Spleen (tissue), 11 donors: ENCODE data around the gene PNCK. TPM values are rescaled to one million over a fixed set of nuclear protein-coding genes. Genes with fewer than 3 reads are reported as not detected.

Experiments
- DNase-seq: peaks from one replicate; pipeline ENCODE4 v3.0.0-alpha.2; 2020
- H3K27ac ChIP-seq, 8 donors: fragments of 200-600 bp; sonication (generic) in 7 of 8; 1 replicate in 4 of 8; 2 replicates in 4 of 8; pipeline versions ENCODE4 v1.5.0 to v1.8.0; 2016 to 2021; ENCODE audit warnings: inconsistent platforms in 4 of 8, mild to moderate bottlenecking in 4 of 8, moderate library complexity in 1 of 8
- H3K27me3 ChIP-seq, 7 donors: fragments of 200-600 bp; sonication (generic) in 6 of 7; replicated peaks in 1 of 7; 1 replicate in 4 of 7; 2 replicates in 3 of 7; pipeline versions ENCODE4 v1.5.0 to v1.8.0; 2016 to 2021; ENCODE audit warnings: inconsistent platforms in 3 of 7, mild to moderate bottlenecking in 1 of 7
- H3K36me3 ChIP-seq, 6 donors: fragments of 200-600 bp; sonication (generic) in 5 of 6; 1 replicate in 4 of 6; 2 replicates in 2 of 6; pipeline versions ENCODE4 v1.5.0 to v1.8.0; 2016 to 2021; ENCODE audit warnings: inconsistent platforms in 2 of 6
- H3K4me1 ChIP-seq, 6 donors: fragments of 200-600 bp; sonication (generic) in 5 of 6; 1 replicate in 3 of 6; 2 replicates in 3 of 6; pipeline versions ENCODE4 v1.5.0 to v1.8.0; 2016 to 2021; ENCODE audit warnings: inconsistent platforms in 3 of 6
- H3K4me3 ChIP-seq, 8 donors: fragments of 200-600 bp; sonication (generic) in 7 of 8; 1 replicate in 4 of 8; 2 replicates in 4 of 8; pipeline versions ENCODE4 v1.5.0 to v1.8.0; 2016 to 2021; ENCODE audit warnings: inconsistent platforms in 4 of 8, mild to moderate bottlenecking in 4 of 8, moderate library complexity in 2 of 8
- H3K9me3 ChIP-seq, 8 donors: fragments of 200-600 bp; sonication (generic) in 7 of 8; 1 replicate in 4 of 8; 2 replicates in 4 of 8; pipeline versions ENCODE4 v1.5.0 to v1.8.0; 2016 to 2021; ENCODE audit warnings: inconsistent platforms in 4 of 8
- CTCF ChIP-seq, 11 experiments: fragments of 200-600 bp in 7 of 11; fragments of 450-650 bp in 4 of 11; sonication (generic) in 4 of 11; IDR thresholded peaks in 8 of 11; conservative IDR thresholded peaks in 3 of 11; 1 replicate in 7 of 11; 2 replicates in 4 of 11; pipeline versions ENCODE4 v1.4.0 to v1.8.0; 2016 to 2021; ENCODE audit warnings: antibody characterized with exemption in 11 of 11, inconsistent platforms in 4 of 11, mild to moderate bottlenecking in 1 of 11
- POLR2A ChIP-seq, 3 donors: fragments of 450-650 bp; IDR thresholded peaks; one replicate each; pipeline ENCODE4 v1.5.1; 2017; ENCODE audit warnings: antibody characterized with exemption in 3 of 3, mild to moderate bottlenecking in 1 of 3
- POLR2AphosphoS5 ChIP-seq, 3 donors: sonication (generic); formaldehyde crosslinking; IDR thresholded peaks; one replicate each; pipeline ENCODE4 v1.5.1; 2017; ENCODE audit warnings: antibody characterized with exemption in 3 of 3
- WGBS, 5 donors: extraction: QIAGEN DNeasy Blood & Tissue Kit in 3 of 5; methylation state at CpG; one replicate each; pipeline versions ENCODE4 v1.1.5 to v1.1.7; 2013 to 2018; 5-methylcytosine and 5-hydroxymethylcytosine counted together
- intact Hi-C: fragments of 100-400 bp; cut with DNase I; formaldehyde crosslinking; loops from one replicate; pipeline ENCODE4 v1.15.0; 2023; ENCODE audit warnings: low total_unique reads
- polyA plus RNA-seq, 3 donors: library from polyadenylated mRNA; stranded (reverse); fragments of 200-250 nt; gene quantifications; one replicate each; pipeline ENCODE4 v1.2.1, GENCODE V29; 2013
- total RNA-seq, 7 donors: library from RNA; depleted of rRNA in 3 of 7; stranded (reverse); fragments of >200 nt in 3 of 7; fragmentation: NEBNext Ultra II Directional in 4 of 7; extraction: Animal tissue kit (Norgen Biotek cat#: 25700) in 4 of 7; gene quantifications; one replicate each; pipeline versions ENCODE4 v1.1.0 to v1.2.1, GENCODE V29; 2016 to 2021
- donor health status: healthy with polysubstance abuse.
- donor health status: DM: no; HTN: no; CAD: no; lungs with moderate emphysema.
- donor health status: DM: no; HTN: no; CAD: no.
- donor health status: Bipolar disorder and iron deficiency.
- donor health status: healthy.
- donor health status: DM: no; HTN: no; CAD: no.
- donor health status: DM: yes; HTN: yes; CAD: no.

The PNCK gene
- total and polyA plus RNA-seq, 10 donors: 0.18 to 1.2 (median 0.54) TPM; not detected in 4

- peaks cover 0 to 6% (median 0%) of the 10 kb centered on the region in 7 donors for H3K27me3 ChIP-seq
- no peak for DNase-seq
- no peak overlapping the region for H3K4me3 ChIP-seq
- H3K4me1 ChIP-seq: peaks cover 0 to 6% (median 0%) of the 10 kb centered on the region in 6 donors
- H3K27ac ChIP-seq: no peak overlapping the region
- peak in 1 of 3 donors; percentile 30 for TF ChIP-seq POLR2AphosphoS5 (IDR thresholded peaks at IDR 0.05)
- TF ChIP-seq CTCF (IDR thresholded peaks at IDR 0.05 in 8 of 11, conservative IDR thresholded peaks at IDR 0.05 in 3 of 11): no peak
- 82 to 96% (median 89%) methylated on average over 2 to 18 of the region's 18 CpGs for WGBS, 5 donors
- H3K9me3 ChIP-seq: no peaks in the 10 kb centered on the region
- intact Hi-C loops: no loop called here
- peaks cover 0 to 89% (median 26%) of the 10 kb centered on the region in 6 donors for H3K36me3 ChIP-seq
These were observed 30.5 kb upstream of the PNCK start for GRCh38 chrX:153704021-153704526.

- DNase-seq: no peak
- Histone ChIP-seq H3K9me3 (no peaks in the 10 kb centered on the region), H3K36me3 (peaks cover 0 to 91% (median 26%) of the 10 kb centered on the region in 6 donors), H3K4me1 (peaks cover 0 to 6% (median 0%) of the 10 kb centered on the region in 6 donors), H3K4me3 (no peak overlapping the region), H3K27ac (no peak overlapping the region), H3K27me3 (no peaks in the 10 kb centered on the region)
- WGBS, 5 donors: 70 to 92% (median 83%) methylated on average over 8 to 16 of the region's 16 CpGs; no CpG with 5 or more reads in 1 of the 5 donors
- TF ChIP-seq CTCF (IDR thresholded peaks at IDR 0.05 in 8 of 11, conservative IDR thresholded peaks at IDR 0.05 in 3 of 11): no peak
- peak in 1 of 3 donors; percentile 44 for TF ChIP-seq POLR2AphosphoS5 (IDR thresholded peaks at IDR 0.05)
- no peak for TF ChIP-seq POLR2A (IDR thresholded peaks at IDR 0.05)
- intact Hi-C loops: no loop called here
These were observed 29.4 kb upstream of the PNCK start for GRCh38 chrX:153703036-153703370.

DNA sequence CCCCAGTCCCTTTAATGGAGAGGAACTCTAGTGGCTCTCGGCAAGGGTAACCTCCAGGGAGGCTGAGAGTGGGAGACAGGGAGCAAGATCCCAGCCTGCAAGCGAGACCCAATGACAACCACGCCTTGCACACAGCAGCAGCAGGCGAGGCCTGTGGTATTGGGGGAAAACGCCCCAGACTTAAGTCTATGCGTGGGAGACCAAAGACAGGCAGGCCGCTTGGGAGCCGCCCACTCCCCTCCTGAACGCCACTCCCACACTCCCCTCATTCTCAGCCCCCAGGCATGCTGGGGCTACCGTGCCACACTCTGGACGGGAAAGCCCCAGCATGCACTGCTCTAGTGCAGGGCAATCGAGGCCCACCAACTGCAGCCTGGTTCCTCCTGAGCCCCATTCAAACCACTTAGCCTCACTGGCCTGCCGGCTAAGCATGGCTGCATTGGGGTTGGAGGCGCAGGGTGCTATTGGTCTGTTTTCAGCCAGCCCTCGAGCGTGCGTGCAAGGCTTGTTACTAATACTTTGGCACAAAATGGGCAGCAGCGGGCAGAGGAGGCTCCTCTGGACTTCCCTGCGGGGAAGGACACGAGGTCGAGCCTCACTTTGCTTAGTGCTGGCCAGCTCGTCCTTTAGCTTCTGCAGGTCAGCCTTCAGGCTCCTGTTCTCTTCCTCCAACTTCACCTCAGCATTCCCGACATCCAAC is 28.9 kb upstream of the PNCK start:
- Histone ChIP-seq H3K27ac (no peak overlapping the region), H3K4me1 (peaks cover 0 to 6% (median 0%) of the 10 kb centered on the region in 6 donors), H3K9me3 (no peaks in the 10 kb centered on the region), H3K4me3 (no peak overlapping the region), H3K36me3 (peaks cover 0 to 92% (median 26%) of the 10 kb centered on the region in 6 donors), H3K27me3 (no peaks in the 10 kb centered on the region)
- TF ChIP-seq POLR2AphosphoS5 (IDR thresholded peaks at IDR 0.05) (peak in 1 of 3 donors; percentile 2), POLR2A (IDR thresholded peaks at IDR 0.05) (no peak)
- intact Hi-C loops: no loop called here
- 85 to 87% (median 87%) methylated on average over 15 to 23 of the region's 23 CpGs for WGBS, 5 donors
- no peak for DNase-seq

DNA sequence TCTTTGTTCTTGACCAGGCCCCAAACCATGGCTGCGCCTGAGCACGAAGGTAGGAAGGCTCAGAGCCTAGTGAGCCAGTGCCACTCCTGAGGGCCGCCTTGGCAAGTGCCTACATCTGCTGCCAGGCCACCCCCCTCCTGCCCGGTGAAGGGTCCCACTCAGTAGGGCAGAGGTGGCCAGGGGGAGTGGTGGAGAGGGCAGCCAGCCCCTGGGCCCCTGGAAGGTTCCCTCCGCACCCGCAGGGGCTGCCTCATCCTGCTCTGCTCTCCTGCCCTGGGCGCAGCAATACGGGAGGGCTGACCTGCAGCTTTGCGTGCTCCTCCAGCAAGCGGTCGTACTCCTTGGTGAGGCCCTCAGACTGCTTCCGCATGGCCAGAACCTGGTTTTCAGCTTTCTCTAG is 28.1 kb upstream of the PNCK start:
- intact Hi-C loops: no loop called here
- no peak overlapping the region for H3K4me3 ChIP-seq
- 86 to 96% (median 94%) methylated on average over 6 to 12 of the region's 12 CpGs for WGBS, 5 donors
- no peak for DNase-seq
- peaks cover 0 to 92% (median 26%) of the 10 kb centered on the region in 6 donors for H3K36me3 ChIP-seq
- peaks cover 0 to 6% (median 0%) of the 10 kb centered on the region in 6 donors for H3K4me1 ChIP-seq
- H3K9me3 ChIP-seq: no peaks in the 10 kb centered on the region
- TF ChIP-seq CTCF (IDR thresholded peaks at IDR 0.05 in 8 of 11, conservative IDR thresholded peaks at IDR 0.05 in 3 of 11) (no peak), POLR2AphosphoS5 (IDR thresholded peaks at IDR 0.05) (peak in 1 of 3 donors; percentile 7), POLR2A (IDR thresholded peaks at IDR 0.05) (no peak)
- H3K27ac ChIP-seq: peak overlapping the region in 2 of 8 donors; percentile 55 to 59
- no peaks in the 10 kb centered on the region for H3K27me3 ChIP-seq
